ENCODE data around the gene SPC24. TPM values are rescaled to one million over a fixed set of nuclear protein-coding genes. Genes with fewer than 3 reads are reported as not detected.

Gene SPC24
- total RNA-seq, 1 donor from 2014 or later, result 3.8 TPM

- H3K27me3 Mint-ChIP-seq (ENCODE audit: unreplicated experiment), result peaks cover 10% of the 10 kb centered on the region
- H3K9me3 Mint-ChIP-seq (ENCODE audit: unreplicated experiment), result peaks cover 10% of the 10 kb centered on the region
- no peak overlapping the region for H3K27ac Mint-ChIP-seq (ENCODE audit: unreplicated experiment)
These were observed 39.6 kb downstream of the SPC24 start for GRCh38 chr19:11115895-11116446.

DNA sequence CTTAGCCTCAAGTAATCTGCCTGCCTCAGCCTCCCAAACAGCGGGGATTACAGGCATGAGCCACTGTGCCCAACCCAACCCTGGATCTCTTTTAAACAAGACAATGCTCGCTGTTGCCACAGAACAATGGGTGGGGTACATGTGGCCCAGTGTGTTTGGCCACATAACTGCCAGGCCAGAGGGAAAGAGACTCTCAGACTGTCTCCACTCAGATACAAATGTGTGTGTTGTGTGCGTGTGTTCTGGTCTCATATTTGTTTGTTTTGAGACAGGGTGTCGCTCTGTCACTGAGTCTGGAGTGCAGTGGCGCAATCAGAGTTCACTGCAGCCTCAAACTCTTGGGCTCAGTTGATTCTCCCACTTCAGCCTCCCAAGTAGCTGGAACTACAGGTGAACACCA is 40.5 kb downstream of the SPC24 start:
- Mint-ChIP-seq H3K27me3 (ENCODE audit: unreplicated experiment) (peaks cover 11% of the 10 kb centered on the region), H3K4me3 (ENCODE audit: unreplicated experiment) (no peak overlapping the region), H3K36me3 (ENCODE audit: unreplicated experiment) (peaks cover 4% of the 10 kb centered on the region), H3K27ac (ENCODE audit: unreplicated experiment) (no peak overlapping the region), H3K4me1 (ENCODE audit: low read depth, unreplicated experiment) (no peaks in the 10 kb centered on the region), H3K9me3 (ENCODE audit: unreplicated experiment) (peaks cover 10% of the 10 kb centered on the region)
- TF ChIP-seq CTCF (IDR thresholded peaks at IDR 0.05; ENCODE audit: partially characterized antibody, unreplicated experiment), result no peak
- no peak for DNase-seq

More at GRCh38 chr19:11115895-11116446, 39.6 kb downstream of the SPC24 start:
- peaks cover 4% of the 10 kb centered on the region for H3K36me3 Mint-ChIP-seq (ENCODE audit: unreplicated experiment)
- H3K4me3 Mint-ChIP-seq (ENCODE audit: unreplicated experiment), result no peak overlapping the region
- TF ChIP-seq CTCF (IDR thresholded peaks at IDR 0.05; ENCODE audit: partially characterized antibody, unreplicated experiment), result no peak
- no peaks in the 10 kb centered on the region for H3K4me1 Mint-ChIP-seq (ENCODE audit: low read depth, unreplicated experiment)
- DNase-seq, result no peak

DNA sequence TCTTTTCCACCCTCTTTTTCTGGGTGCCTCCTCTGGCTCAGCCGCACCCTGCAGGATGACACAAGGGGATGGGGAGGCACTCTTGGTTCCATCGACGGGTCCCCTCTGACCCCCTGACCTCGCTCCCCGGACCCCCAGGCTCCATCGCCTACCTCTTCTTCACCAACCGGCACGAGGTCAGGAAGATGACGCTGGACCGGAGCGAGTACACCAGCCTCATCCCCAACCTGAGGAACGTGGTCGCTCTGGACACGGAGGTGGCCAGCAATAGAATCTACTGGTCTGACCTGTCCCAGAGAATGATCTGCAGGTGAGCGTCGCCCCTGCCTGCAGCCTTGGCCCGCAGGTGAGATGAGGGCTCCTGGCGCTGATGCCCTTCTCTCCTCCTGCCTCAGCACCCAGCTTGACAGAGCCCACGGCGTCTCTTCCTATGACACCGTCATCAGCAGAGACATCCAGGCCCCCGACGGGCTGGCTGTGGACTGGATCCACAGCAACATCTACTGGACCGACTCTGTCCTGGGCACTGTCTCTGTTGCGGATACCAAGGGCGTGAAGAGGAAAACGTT is 42.4 kb downstream of the SPC24 start:
- TF ChIP-seq CTCF (IDR thresholded peaks at IDR 0.05; ENCODE audit: partially characterized antibody, unreplicated experiment), result no peak
- no peaks in the 10 kb centered on the region for H3K4me1 Mint-ChIP-seq (ENCODE audit: low read depth, unreplicated experiment)
- H3K27me3 Mint-ChIP-seq (ENCODE audit: unreplicated experiment), result peaks cover 11% of the 10 kb centered on the region
- peaks cover 10% of the 10 kb centered on the region for H3K9me3 Mint-ChIP-seq (ENCODE audit: unreplicated experiment)
- no peak overlapping the region for H3K4me3 Mint-ChIP-seq (ENCODE audit: unreplicated experiment)
- no peak for DNase-seq
- peaks cover 4% of the 10 kb centered on the region for H3K36me3 Mint-ChIP-seq (ENCODE audit: unreplicated experiment)
- peak overlapping the region; percentile 43 for H3K27ac Mint-ChIP-seq (ENCODE audit: unreplicated experiment)

DNA sequence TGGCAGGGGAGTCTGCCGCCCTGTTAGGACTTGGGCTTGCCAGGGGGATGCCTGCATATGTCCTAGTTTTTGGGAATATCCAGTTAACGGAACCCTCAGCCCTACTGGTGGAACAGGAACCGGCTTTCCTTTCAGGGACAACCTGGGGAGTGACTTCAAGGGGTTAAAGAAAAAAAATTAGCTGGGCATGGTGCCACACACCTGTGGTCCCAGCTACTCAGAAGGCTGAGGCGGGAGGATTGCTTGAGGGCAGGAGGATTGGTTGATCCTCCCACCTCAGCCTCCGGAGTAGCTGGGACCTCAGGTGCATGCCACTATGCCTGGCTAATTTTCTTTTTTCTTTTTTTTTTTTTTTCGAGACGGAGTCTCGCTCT is 43.8 kb downstream of the SPC24 start:
- Mint-ChIP-seq H3K9me3 (ENCODE audit: unreplicated experiment) (peaks cover 9% of the 10 kb centered on the region), H3K27ac (ENCODE audit: unreplicated experiment) (no peak overlapping the region), H3K4me1 (ENCODE audit: low read depth, unreplicated experiment) (no peaks in the 10 kb centered on the region), H3K4me3 (ENCODE audit: unreplicated experiment) (no peak overlapping the region), H3K36me3 (ENCODE audit: unreplicated experiment) (peaks cover 4% of the 10 kb centered on the region), H3K27me3 (ENCODE audit: unreplicated experiment) (peaks cover 11% of the 10 kb centered on the region)
- DNase-seq, result no peak
- no peak for TF ChIP-seq CTCF (IDR thresholded peaks at IDR 0.05; ENCODE audit: partially characterized antibody, unreplicated experiment)

DNA sequence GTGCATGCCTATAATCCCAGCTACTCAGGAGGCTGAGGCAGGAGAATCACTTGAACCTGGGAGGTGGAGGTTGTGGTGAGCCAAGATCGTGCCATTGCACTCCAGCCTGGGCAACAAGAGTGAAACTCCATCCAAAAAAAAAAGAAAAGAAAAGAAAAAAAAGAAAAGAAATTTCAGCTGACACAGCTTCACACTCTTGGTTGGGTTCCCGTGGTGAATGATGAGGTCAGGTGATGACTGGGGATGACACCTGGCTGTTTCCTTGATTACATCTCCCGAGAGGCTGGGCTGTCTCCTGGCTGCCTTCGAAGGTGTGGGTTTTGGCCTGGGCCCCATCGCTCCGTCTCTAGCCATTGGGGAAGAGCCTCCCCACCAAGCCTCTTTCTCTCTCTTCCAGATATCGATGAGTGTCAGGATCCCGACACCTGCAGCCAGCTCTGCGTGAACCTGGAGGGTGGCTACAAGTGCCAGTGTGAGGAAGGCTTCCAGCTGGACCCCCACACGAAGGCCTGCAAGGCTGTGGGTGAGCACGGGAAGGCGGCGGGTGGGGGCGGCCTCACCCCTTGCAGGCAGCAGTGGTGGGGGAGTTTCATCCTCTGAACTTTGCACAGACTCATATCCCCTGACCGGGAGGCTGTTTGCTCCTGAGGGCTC is 44.3 kb downstream of the SPC24 start:
- Mint-ChIP-seq H3K4me3 (ENCODE audit: unreplicated experiment) (no peak overlapping the region), H3K9me3 (ENCODE audit: unreplicated experiment) (peaks cover 7% of the 10 kb centered on the region), H3K27ac (ENCODE audit: unreplicated experiment) (no peak overlapping the region), H3K36me3 (ENCODE audit: unreplicated experiment) (peaks cover 4% of the 10 kb centered on the region), H3K27me3 (ENCODE audit: unreplicated experiment) (peaks cover 11% of the 10 kb centered on the region), H3K4me1 (ENCODE audit: low read depth, unreplicated experiment) (no peaks in the 10 kb centered on the region)
- no peak for DNase-seq
- no peak for TF ChIP-seq CTCF (IDR thresholded peaks at IDR 0.05; ENCODE audit: partially characterized antibody, unreplicated experiment)

All from glutamatergic neuron (in vitro differentiated cells).